Esophagus muscularis mucosa (tissue), 4 donors: ENCODE data around the gene PSMC6. TPM values are rescaled to one million over a fixed set of nuclear protein-coding genes. Genes with fewer than 3 reads are reported as not detected.
A peak's percentile ranks its signal among the peaks of the same experiment; 100 is the strongest.

ENCODE experiments used
- DNase-seq: peaks from one replicate; pipeline ENCODE4 v3.0.0-alpha.2; 2017; ENCODE audit errors: extremely low spot score
- H3K27ac ChIP-seq, 4 donors: fragments of 200-600 bp; sonication (generic); replicated peaks in 1 of 4; 1 replicate in 3 of 4; 2 replicates in 1 of 4; pipeline ENCODE4 v1.5.1; 2016 to 2019; ENCODE audit warnings: mild to moderate bottlenecking in 1 of 4
- H3K27me3 ChIP-seq, 4 donors: fragments of 200-600 bp; sonication (generic); one replicate each; pipeline versions ENCODE4 v1.5.1 to v1.6.0; 2016 to 2019
- H3K36me3 ChIP-seq, 4 donors: fragments of 200-600 bp; sonication (generic); one replicate each; pipeline ENCODE4 v1.5.1; 2016 to 2019
- H3K4me1 ChIP-seq, 4 donors: fragments of 200-600 bp; sonication (generic); one replicate each; pipeline ENCODE4 v1.5.1; 2016 to 2019
- H3K4me3 ChIP-seq, 4 donors: fragments of 200-600 bp; sonication (generic); 1 replicate in 2 of 4; 2 replicates in 2 of 4; pipeline ENCODE4 v1.5.1; 2016 to 2019; ENCODE audit warnings: mild to moderate bottlenecking in 4 of 4, moderate library complexity in 1 of 4
- H3K9me3 ChIP-seq, 4 donors: fragments of 200-600 bp; sonication (generic); 1 replicate in 3 of 4; 2 replicates in 1 of 4; pipeline ENCODE4 v1.5.1; 2016 to 2019
- EP300 ChIP-seq: sonication (generic); formaldehyde crosslinking; IDR thresholded peaks from one replicate; pipeline ENCODE4 v1.6.1; 2017; ENCODE audit warnings: antibody characterized with exemption
- POLR2A ChIP-seq: fragments of 450-650 bp; IDR thresholded peaks from one replicate; pipeline ENCODE4 v1.6.1; 2017; ENCODE audit warnings: antibody characterized with exemption, moderate library complexity, mild to moderate bottlenecking, low read depth
- POLR2AphosphoS5 ChIP-seq, 2 donors: sonication (generic); formaldehyde crosslinking; IDR thresholded peaks; one replicate each; pipeline ENCODE4 v1.6.1; 2017; ENCODE audit warnings: antibody characterized with exemption in 2 of 2
- WGBS: methylation state at CpG from one replicate; pipeline ENCODE4 v1.1.5; 2018; 5-methylcytosine and 5-hydroxymethylcytosine counted together
- intact Hi-C: fragments of 100-400 bp; cut with DNase I; formaldehyde crosslinking; loops from one replicate; pipeline ENCODE4 v1.15.1; 2023
- total RNA-seq, 4 donors: library from RNA; depleted of rRNA; stranded (reverse); fragments of >200 nt; gene quantifications; one replicate each; pipeline versions ENCODE4 v1.1.0 to v1.2.1, GENCODE V29; 2016
- TF ChIP-seq, protein P1 (sequence below), 3 experiments: fragments of 200-600 bp in 2 of 3; fragments of 450-650 bp in 1 of 3; sonication (generic) in 2 of 3; IDR thresholded peaks; one replicate each; pipeline ENCODE4 v1.5.1; 2017 to 2019; ENCODE audit warnings: antibody characterized with exemption in 3 of 3, mild to moderate bottlenecking in 2 of 3, moderate library complexity in 1 of 3

The PSMC6 gene
- 10 to 100 TPM; 53.5 to 80.8 (median 63.7) TPM for total RNA-seq

DNA sequence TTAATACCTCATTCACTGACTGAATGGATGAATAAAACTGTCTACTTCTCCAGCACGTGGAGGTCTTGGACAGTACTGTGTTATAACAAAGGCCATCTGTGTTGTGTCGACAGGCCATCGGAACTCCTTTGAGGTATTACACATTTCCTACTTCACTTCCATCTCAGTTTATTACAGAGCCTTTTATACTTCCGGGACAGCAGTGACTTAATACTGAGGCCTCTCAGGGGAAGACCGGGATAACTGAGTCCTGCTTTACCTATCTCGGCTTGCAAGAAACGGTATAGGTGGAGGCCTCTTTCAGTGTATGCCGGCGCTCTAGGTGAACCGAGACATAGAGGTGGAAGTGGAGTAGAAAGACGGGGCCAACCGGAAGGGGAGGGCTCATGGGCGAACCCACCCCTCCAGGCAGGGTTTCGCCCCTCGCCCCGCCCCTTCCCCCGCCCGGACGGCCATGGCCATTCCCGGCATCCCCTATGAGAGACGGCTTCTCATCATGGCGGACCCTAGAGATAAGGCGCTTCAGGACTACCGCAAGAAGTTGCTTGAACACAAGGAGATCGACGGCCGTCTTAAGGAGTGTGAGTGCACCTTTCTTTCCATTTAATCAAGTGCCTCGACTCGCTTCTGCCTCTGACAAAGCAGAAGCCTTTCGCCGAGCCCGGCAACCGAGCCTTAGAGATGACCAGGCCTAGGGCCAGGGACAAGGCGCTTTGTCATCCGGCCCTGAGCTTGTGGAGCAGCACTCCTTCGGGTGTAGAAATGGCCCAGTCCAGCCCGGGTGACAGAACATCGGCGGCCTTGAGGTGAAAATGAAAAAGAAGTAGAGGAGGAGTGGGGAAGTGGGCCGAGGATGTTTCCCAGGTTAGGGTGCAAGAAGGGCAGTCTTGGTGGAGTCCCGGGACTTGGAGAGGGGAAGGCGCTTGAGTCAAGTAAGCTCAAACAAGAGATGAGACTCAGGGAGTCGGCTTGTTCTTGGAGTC lies at the start of gene PSMC6:
PSMC6 (plus strand) TSS at position 477 of the 983 bp plus-strand sequence; CDS start at position 497, 20 bp downstream.
- 0% methylated on average over 39 of the region's 43 CpGs for WGBS
- TF ChIP-seq POLR2AphosphoS5 (IDR thresholded peaks at IDR 0.05), result peak; percentile 84 to 90
- TF ChIP-seq EP300, result peak; percentile 2
- no peak for TF ChIP-seq POLR2A
- TF ChIP-seq, protein P1, sequence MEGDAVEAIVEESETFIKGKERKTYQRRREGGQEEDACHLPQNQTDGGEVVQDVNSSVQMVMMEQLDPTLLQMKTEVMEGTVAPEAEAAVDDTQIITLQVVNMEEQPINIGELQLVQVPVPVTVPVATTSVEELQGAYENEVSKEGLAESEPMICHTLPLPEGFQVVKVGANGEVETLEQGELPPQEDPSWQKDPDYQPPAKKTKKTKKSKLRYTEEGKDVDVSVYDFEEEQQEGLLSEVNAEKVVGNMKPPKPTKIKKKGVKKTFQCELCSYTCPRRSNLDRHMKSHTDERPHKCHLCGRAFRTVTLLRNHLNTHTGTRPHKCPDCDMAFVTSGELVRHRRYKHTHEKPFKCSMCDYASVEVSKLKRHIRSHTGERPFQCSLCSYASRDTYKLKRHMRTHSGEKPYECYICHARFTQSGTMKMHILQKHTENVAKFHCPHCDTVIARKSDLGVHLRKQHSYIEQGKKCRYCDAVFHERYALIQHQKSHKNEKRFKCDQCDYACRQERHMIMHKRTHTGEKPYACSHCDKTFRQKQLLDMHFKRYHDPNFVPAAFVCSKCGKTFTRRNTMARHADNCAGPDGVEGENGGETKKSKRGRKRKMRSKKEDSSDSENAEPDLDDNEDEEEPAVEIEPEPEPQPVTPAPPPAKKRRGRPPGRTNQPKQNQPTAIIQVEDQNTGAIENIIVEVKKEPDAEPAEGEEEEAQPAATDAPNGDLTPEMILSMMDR (IDR thresholded peaks at IDR 0.05), result no peak
- peak within 1 kb of the TSS; percentile 87 to 91 (median 88) for H3K27ac ChIP-seq
- H3K4me3 ChIP-seq, result peak within 1 kb of the TSS; percentile 77 to 90 (median 79)
- intact Hi-C loops, result no loop called here
- H3K36me3 ChIP-seq, result peaks cover 8 to 33% (median 21%) of the 10 kb centered on the region in 4 donors
- H3K9me3 ChIP-seq, result no peaks in the 10 kb centered on the region
- peak; percentile 98 for DNase-seq
- peaks cover 0 to 3% (median 0%) of the 10 kb centered on the region in 4 donors for H3K27me3 ChIP-seq
- peaks cover 19 to 28% (median 23%) of the 10 kb centered on the region in 4 donors for H3K4me1 ChIP-seq

DNA sequence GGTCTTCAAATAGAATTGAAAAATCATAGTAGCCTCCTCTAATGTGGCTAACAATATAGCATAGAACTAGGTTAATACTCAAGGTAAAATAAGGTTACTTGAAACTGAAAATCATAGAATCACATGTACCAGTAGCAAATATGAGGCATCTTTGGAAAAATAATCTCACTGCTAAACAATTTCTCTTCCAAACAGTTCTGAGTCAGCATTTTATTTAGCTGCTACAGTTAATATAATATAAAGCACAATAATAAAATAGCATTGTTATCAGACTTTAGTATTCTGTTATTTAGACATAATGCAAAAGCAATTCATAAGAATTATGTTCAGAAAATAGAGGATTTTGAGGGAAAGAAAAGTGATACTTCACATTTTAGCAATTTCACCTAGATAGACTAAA lies 46.7 kb upstream of the PSMC6 start:
- Histone ChIP-seq H3K27ac (no peak overlapping the region), H3K4me1 (no peaks in the 10 kb centered on the region), H3K27me3 (no peaks in the 10 kb centered on the region), H3K9me3 (no peaks in the 10 kb centered on the region), H3K4me3 (no peak overlapping the region), H3K36me3 (peaks cover under 1 to 50% (median 39%) of the 10 kb centered on the region in 4 donors)
- DNase-seq, result no peak
- TF ChIP-seq POLR2A (no peak), POLR2AphosphoS5 (IDR thresholded peaks at IDR 0.05) (no peak), EP300 (no peak)
- TF ChIP-seq, protein P1 (IDR thresholded peaks at IDR 0.05), result no peak
- intact Hi-C loops, result no loop called here

DNA sequence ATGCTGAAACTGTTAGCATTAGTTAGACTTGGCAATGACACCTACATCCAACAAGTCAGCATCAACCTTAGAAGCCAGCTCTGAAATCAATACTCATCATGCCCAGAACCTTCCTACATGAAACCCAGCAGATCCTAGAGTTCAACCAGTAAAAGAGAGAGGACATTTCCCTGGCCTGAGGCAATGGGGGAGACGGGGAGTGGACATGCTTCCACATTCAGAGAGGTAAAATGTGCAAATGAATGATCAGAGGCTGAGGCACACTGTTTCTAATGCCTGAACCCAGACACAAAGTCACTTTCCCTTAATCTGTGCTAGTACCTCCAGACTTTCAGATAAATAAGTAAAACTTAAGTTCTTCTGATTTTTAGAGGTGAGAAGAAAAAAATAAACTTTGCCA lies 46.2 kb upstream of the PSMC6 start:
- no peak overlapping the region for H3K27ac ChIP-seq
- H3K36me3 ChIP-seq, result peaks cover 0 to 52% (median 41%) of the 10 kb centered on the region in 4 donors
- no peak overlapping the region for H3K4me3 ChIP-seq
- WGBS, result 71% methylated on average over 1 of the region's 1 CpG
- intact Hi-C loops, result no loop called here
- no peaks in the 10 kb centered on the region for H3K4me1 ChIP-seq
- TF ChIP-seq POLR2AphosphoS5 (IDR thresholded peaks at IDR 0.05) (no peak), EP300 (no peak)
- TF ChIP-seq, protein P1 (IDR thresholded peaks at IDR 0.05), result no peak
- no peak for DNase-seq
- H3K27me3 ChIP-seq, result no peaks in the 10 kb centered on the region
- H3K9me3 ChIP-seq, result no peaks in the 10 kb centered on the region

DNA sequence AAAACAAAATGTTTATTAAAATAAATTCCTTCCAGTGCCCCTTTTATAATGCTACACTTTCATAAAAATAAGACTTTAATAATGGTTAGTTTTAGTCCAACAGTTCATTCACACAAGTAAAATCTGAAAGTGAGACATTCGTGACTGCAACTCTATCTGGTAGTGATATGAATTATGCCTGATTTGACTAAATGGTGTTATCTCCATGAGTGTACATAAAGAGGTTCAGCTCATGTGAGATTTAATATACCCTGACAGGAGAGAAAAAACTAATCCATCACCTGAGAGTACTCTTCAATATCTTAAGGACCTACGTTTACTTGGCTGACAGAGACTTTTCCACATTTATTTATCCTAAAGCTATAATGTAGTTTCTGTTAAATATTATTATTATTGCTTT lies 45.7 kb upstream of the PSMC6 start:
- Histone ChIP-seq H3K4me1 (no peaks in the 10 kb centered on the region), H3K9me3 (no peaks in the 10 kb centered on the region), H3K36me3 (peaks cover 0 to 56% (median 42%) of the 10 kb centered on the region in 4 donors), H3K27me3 (no peaks in the 10 kb centered on the region), H3K27ac (no peak overlapping the region), H3K4me3 (no peak overlapping the region)
- TF ChIP-seq EP300 (no peak), POLR2AphosphoS5 (IDR thresholded peaks at IDR 0.05) (no peak)
- TF ChIP-seq, protein P1 (IDR thresholded peaks at IDR 0.05), result no peak
- DNase-seq, result no peak
- 88% methylated on average over 2 of the region's 2 CpGs for WGBS
- intact Hi-C loops, result no loop called here
